CD4-positive, alpha-beta T cell treated with Interleukin-21 for 1 hour (primary cell): ENCODE results near the gene MOGAT3.

Source experiments
- DNase-seq: peaks from one replicate; pipeline ENCODE4 v3.0.0-alpha.2; 2020

MOGAT3 gene

DNA sequence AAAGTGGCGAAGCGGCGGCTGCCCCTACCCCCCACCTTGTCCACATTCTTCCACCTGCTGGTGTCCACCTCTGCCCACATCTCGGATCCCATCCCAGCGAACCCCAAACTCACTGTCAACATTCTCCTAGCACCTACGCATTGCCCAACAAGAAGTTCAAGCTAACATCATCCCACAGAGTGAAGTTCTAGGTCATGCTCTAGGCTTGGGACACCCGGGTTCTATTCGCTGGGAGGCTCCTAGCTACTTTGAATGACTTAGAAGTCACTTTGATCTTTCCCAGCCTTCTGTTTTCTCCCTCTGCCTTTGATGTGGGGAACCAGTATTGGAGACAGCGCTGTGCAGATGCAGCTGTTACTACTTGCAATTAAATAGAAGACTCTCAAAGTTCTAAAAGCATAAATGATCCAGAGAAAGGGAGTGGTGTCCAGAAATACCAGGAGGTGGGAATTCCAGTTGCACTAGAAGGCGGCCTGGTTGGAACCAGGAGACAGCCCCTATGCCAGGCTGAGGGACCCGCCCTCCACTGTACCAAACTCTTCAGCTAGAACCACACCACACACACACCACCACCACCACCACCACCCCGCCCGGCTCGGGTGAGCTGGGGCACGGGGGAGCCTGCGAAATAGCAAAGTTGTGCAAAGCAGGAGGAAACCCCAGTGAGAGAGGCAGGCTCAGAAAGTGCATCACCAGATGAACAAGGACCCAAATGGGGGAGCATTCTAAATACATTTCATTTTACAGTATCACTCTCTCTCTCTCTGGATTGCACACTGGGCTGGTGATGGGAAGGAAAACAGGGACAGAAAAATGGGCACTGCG lies 30.0 kb downstream of the MOGAT3 start:
- DNase-seq = no peak

DNA sequence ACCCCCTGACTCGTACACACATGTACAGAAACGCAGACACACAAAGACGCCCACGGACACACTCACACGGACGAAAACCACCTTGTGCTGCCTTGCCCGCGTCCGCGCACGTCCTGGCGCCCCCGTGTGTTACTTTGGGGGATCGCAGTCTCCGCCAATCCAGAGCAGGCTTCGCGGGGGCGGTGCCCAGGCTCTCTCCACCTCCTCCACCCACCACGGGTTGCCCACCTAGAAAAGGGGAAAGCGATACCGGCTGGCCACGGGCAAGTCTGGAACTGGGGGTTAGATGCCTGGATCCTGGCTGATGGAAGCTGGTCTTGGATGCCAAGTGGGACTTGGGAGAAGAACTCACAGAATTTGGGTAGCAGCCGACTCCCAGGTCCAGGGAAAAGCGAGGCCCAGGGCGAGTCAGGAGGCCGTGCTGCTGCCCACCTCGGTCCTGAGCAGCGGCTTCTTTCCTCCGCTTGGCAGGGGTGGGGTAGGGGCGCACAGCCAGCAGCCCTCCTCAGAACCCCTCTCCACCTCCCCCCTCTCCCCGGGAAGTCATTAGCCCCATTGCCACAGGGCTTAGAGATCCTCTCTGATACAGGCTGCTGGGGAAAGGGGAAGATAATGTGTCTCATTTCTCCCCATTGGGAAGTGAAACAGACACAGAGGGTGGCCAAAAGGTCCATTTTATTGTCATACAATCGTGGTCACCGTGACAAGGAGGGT lies 30.8 kb downstream of the MOGAT3 start:
- DNase-seq = peak; percentile 84

DNA sequence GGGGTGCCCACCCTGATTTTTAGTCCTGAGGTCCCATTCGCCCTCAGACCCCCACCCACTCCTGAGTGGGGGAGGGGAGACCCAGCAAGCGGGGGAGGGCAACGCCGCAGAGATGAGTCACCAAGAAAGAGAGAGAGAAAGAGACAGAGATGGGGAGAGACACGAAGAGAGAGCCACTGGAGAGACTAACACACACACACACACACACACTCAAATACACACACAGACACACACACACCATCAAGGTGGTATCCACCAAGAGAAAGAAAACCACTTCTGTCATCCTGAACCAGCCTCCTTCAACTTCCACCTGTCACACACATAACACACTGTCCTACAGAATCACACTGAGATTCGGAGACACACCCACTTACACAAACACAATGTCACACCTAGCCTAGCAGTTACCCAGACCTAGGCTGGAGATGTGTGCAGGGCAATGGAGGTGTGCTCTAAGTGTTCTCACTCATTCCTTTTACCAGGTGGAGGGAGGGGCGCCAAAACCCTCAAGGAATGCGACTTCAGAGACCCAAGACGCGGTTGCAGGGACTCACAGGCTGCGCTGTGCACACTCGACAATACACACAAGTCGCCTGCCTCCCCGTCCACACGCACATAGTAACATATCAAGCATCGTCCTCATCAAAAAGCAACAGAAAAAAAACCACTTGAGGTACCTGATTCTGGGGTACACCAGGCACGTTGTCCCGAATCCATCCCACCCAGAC lies 31.6 kb downstream of the MOGAT3 start:
- DNase-seq = no peak

DNA sequence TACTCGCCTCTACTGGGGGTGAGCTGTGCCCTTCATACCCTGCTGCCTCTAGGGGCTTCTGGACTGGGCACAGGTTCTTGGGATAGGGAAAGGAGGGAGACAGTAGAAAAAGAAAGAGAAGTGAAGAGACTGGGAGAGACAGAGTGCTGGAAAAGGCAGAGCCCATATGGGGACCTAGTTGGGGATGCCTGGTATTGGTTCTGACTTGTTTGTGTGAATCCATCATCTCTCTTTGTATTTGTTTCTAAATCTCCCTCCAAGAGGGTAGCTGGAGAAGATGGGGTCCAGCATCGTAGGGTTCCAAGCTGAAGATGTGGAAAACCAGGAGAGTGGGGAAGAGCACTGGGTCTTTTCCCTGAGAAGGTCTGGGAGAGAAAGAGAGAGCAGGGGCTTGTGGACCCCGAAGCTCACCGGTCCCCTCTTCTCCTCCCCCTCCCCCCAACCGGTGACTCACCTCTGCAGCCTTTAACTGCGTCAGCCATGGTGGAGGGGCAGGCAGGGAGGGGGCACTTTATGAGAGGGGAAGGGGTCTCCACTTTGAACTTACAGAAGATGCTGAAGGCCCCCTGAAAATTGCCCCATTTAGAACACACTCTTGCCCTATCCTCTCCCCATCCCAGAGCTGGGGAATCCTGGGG lies 32.3 kb downstream of the MOGAT3 start:
- DNase-seq = no peak

DNA sequence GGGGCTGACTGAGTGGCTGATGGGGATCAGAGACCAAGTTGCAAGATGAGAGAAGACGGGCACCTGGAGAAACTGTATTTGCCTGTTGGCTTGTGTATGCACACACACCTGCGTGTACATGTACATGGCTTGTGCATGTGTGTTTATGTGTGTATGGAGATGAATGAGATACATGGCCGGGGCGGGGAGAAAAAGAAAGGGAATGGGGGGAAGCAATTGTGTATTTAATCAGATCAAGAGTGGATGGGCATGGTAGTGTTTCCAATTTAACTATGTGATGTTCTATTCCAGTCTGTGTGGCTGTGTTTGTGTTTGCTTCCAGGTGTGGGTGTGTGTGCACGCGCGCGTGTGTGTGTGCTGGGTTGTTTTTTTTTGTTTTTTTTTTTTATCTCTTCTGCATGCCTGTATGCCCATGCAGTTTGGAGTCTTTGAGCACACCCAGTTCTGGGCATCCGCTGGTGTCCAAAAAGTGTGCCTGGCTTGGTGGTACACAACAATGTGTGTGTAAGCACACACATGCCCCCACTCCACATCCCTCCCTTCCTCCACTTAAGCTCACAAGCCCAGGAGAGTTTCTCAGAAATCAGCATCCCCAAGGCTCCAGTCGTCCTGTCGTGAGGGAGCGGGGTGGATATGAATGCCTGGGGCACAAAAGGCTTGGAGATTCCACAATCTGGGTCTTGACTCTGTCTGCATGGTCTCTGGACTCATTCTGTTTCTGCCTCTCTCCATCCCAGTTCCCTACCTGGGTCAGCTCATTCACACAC lies 33.0 kb downstream of the MOGAT3 start:
- no peak for DNase-seq

DNA sequence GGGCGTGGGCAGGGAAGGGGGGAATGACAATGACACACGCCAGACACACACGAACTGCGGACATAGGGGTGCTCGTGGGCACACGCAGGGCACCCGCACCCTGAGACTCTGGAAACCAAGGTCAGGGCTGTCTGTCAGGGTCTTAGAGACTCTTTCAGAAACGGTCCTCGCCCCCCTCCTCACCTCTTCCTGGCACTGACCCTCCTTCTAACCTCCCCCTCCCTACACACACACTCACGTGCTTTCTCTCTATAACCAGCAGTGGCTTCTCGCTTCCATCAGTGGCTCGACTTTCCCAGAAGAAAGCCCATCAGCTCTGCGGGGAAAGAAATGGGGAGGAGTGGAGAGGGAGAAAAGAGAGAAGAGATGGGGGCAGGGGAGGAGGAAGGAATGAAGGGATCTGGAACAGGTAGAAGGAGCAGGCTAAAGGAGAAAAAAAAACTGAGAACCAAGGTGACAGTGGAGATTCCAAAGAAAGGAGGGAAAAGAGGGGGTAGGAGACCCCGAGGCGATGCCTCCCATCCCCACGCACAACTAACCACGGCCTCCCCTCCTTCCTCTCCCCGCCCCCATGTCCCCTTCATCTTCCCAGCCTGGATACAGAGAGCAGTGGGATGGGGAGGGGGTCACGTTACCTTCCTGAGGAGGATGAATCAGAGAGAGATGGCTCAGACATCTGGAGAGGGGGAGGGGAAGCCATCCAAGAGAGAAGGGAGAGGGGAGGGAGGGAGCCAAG lies 33.8 kb downstream of the MOGAT3 start:
- no peak for DNase-seq

DNA sequence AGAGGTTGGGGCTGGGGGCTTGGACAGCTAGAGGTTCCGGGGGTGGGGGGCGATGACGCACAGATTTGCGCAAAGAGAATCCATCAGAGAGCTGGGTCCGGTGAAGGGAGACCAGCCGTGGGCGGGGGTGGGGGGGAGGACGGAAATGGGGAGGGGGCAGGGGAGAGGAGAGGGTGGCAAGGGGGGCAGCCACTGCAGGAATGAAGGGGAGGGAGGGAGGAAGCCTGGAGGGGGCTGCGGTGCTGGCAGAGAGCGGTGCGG lies 34.3 kb downstream of the MOGAT3 start:
- no peak for DNase-seq

DNA sequence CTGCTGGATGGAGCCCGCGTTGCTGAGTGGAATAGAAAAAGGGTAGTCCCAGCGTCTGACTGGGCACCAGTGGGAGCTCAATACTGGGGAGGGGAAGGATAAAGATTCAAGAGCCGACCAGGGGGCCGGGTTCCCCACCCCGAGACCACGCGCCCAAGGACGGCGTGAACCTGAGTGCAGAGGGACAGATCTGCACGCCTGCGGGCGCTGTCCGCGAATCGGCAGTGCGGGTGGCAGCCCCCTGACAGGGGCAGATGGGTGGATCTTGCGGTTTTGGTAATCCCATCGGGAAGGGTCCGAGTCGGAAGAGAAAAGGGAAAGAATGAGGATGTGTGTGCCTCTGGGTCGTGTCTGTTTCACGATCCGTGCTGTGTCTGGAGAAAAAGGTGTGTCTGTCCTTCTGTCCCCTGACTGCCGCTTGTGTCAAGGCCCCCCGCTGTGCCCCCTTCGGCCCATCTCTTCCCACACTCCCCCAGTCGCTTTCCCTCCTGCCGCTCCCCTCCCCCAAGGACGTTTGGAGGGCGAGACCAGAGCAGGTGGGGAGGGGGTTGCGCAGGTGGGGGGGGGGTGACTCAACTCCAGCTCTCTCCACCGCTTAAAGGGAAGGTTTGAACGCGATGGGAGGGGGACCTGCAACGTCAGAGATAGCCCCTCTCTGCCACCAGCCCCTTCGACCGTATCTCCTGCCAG lies 34.7 kb downstream of the MOGAT3 start:
- no peak for DNase-seq

DNA sequence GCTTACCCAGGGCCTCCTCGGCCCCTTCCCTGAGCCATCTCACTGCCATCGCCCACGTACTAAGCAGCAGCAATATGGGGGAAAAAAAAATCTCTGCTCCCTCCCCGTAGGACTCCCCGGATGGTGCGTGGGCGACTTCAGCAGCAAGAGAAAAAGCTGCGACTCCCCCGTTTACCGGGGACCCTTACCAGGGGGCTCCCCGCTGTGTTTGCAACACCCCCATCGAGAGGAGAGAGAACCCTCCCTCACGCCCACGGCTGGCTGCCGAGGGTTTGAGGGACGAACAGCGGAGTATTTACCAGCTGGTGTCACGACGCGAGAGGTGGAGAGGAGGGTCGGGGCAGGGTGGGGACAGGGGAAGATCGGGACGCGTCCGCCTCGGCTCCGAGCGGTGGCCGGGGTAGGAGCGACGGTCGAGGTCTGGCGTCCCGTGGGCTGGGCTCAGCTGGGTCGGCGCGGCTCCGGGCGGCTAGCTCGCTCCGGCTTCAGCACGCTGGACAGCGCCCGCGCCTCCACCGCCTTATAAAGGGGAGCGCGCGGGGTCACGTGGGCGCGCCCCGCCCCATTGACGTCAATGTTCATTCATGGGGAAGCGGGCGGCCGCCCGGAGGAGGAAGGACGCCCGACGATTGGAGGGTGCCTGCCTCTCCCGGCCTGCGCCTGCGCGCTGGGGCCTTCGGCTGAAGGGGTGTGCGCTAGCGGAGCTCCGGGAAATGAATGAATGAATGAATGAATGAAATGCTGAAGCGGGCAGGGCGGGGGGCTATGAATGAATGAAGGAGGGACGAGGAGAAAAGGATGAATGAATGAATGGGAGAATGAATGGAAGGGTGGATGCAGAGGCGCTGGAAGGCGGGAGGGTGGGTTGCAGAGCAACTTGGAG lies 35.5 kb downstream of the MOGAT3 start, which contains the start of gene VGF:
Gene VGF (minus strand): TSS at position 495 of the 883 bp plus-strand sequence. CDS start 726 bp downstream, outside the sequence.
- peak; percentile 93 for DNase-seq

DNA sequence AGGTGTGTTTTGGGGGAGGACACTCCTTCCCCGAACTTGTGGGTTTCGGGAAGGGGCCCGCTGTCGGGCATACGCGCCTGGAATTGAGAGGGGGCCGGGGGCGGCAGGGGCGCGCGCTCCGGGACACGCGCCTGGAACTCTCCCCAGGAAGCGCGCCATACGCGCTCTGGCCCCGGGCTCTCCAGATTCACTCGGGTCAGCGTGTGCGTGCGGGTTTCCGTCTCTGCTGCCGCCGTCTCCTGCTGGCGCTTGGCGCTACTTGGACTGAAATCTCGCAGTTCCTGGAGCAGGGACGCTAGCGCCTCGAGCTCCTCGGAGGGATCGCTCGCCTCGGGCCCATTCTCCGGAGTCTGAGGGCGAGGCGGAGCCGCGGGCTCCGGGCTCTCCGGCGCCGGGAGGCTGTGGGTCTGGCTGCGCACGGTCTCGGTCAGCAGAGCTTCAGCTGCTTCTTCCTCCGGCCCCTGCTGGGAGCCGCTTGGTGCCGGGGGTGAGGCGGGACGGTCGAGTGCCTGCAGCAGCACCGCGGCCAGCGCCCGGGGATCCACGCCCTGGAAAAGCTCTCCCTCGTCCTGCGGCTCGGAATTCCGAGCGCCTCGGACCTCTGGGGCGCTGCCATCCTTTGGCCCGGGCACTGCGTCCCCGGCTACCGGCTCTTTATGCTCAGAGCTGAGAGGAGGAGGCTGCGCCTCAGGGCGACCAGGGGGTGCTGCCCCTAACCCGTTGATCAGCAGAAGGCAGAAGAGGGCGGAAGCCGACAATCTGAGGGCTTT lies 36.6 kb downstream of the MOGAT3 start:
- no peak for DNase-seq

DNA sequence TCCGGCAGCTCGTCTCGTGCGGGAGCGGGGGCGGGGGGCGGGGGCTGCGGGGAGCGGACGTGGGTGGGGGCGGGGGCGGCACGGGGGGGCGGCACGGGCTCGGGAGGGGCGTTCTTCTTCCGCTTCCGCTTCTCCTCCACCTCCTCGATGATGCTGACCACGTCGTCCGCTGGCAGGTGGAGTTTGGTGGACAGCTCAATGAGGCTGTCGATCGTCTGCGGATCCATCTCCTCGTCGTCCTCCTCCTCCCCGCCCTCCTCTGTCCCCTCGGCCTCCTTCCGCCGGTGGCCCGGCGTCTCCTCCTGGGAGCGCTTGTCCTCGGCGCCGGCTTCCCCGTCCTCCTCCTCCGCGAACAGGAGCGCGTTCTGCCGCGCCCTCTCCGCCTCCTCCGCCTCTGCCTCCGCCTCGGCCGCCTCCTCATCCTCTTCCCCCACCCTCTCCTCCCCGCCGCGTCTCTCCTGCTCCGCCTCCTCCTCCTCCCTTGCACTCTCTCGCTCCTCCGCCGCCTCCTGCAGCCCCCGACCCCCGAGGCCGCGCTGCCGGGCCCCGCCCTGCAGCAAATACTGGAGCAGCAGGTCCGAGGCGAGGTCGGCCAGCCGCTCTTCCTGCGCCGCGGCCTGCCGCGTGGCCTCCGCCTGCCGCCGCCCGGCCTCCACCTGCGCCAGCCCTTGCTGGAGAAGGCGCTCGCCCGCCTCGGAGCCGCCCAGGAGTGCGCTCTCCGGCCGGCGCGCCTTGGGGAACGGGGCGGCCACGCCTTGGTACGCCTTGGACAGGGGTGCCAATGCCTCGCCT lies 37.4 kb downstream of the MOGAT3 start:
- DNase-seq = no peak

DNA sequence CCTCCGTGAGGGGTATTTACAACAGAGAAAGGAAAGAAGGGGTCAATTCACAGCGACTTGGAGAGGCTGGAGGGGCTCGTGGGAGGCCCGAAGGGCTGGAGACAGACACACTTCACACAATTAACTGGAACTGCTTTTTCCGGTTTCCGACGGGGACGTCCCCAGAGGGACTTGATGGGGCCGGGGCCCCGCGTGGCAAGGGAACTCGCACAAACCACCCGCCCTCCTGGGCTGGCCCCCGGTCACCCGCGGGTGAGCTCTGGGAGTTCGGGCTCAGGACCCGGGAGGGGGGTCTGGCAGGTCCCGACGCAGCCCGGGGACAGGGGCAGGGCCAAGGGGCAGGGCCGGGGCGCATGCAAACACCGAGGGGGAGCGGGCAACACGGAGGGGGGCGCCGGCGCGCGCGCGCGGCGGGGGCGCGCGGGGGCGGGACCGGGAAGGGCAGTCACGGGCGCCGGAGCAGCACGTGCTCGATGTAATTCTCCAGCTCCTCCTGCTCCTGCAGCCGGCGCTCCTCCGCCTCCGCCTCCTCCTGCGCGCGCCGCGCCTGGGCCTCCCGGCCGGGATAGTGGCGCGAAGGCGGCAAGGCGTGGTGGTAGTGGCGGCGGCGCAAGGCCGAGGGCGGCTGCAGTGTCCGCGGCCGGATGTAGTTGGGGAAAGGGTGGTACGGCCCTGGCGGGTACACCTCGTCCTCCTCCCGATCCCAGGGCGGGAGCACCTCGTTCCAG lies 38.1 kb downstream of the MOGAT3 start:
- DNase-seq = no peak

DNA sequence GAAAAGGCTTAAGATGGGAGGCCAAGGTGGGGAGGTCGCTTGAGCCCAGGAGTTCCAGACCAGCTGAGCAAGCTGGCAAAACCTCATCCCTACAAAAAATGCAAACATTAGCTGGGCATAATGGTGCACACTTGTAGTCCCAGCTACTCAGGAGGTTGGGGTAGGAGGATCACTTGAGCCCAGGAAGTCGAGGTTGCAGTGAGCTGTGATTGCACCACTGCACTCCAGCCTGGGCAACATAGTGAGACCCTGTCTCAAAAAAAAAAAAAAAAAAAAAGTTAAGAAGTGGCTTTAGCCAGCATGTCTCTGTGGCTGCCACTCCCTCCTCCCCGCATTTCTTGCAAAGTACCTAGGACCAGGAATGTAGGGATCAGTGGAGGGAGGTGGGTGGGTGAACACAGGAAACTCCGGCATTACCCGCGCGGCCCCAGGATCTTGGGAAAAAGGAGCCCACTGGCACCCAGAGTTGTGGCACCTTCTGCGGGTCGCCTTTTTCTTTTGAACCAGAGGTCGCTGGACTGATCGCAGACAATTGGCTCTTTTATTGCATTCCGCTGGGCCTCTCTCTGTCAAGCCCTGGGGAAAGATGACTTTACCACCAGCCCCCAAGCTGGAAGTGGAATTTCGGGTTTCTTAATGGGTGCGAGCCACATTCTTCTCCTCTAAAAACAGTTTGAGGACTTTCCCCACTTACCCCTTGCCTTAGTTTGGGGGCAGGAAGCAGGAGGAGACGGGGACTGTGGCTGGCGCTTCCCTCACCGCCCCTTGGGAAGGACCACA lies 39.0 kb downstream of the MOGAT3 start:
- no peak for DNase-seq

DNA sequence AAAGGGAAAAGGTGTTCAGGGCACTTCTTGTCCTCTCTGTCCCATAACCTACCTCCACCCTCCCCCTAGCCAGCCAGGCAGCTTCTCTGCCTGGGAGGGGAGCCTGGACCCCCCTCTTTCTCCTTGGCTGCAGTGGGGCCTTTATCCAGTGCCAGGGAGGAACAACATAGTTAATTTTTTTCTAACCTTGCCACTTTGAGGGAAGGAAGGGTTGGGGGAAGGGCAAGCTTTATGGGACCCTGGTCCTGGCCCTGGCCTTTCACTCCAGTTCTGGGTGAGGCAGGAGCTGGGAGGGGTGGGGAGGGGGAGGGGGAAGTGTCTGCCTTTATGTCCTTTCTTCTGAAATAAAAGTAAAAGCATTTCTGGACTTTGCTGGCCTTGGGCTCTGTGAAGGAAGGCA lies 39.9 kb downstream of the MOGAT3 start:
- DNase-seq = no peak

DNA sequence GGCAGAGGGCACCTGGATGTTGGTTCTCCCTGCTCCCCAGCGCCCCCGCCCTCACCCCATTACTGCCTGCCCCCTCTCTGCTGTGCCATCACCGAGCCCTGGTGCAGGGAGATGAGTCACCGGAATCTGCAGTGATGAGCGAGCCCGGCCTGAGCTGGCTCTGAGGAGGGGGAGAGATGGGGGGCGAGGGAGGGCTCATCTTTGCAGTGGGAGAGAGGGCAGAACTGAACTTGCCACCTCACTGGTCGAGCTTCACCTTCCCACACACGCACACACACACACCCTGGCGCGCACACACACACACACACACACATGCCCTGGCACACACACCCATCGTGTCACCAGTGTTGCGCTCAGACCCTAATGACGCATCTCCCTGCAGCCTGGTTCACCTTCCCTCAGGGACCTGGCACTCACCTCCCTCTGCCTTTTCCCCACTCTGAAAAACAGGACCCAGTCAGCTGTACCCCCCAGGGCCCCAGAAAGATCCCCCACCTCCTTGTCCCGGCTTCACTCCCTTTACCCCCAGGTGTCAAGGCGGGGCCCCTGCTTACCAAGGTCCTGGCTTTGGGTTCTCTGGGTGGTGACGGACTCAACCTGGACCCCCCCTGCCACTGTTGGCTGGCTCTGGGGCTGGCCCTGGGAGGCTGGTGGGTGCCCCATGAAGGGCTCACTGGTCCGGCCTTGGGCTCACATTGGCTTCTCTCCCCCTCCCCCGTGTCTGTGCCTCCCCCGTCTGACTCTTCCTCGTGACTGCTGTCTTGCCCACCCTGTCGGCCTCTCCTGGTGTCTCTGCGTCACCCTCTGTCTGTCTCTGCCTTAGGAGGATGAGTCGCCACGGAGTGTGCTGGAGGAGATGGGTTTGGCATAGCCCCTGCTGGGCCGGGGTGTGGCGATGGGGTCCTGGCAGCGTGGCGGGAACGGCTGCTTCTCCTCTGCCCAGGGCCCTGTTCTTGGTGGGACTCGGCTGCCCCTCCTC lies 40.9 kb downstream of the MOGAT3 start:
- no peak for DNase-seq
